Right lobe of liver (tissue), 6 donors: ENCODE measurements around the gene NELFB. TPM values are rescaled to one million over a fixed set of nuclear protein-coding genes. Genes with fewer than 3 reads are reported as not detected.

Source experiments
- ATAC-seq, 4 donors: fragments of 200-7000 bp; cut with Tn5 transposase; one replicate each; pipeline ENCODE4 v1.9.1; 2020; ENCODE audit warnings: mild to moderate bottlenecking in 4 of 4, moderate library complexity in 4 of 4
- DNase-seq, 3 donors: peaks; one replicate each; pipeline ENCODE4 v3.0.0-alpha.2; 2020
- H3K27ac ChIP-seq, 3 donors: fragments of 200-600 bp; one replicate each; pipeline ENCODE4 v1.8.0; 2022
- H3K27me3 ChIP-seq, 2 donors: fragments of 200-600 bp; one replicate each; pipeline ENCODE4 v1.8.0; 2022
- H3K36me3 ChIP-seq, 4 donors: fragments of 200-600 bp; sonication (generic) in 1 of 4; one replicate each; pipeline versions ENCODE4 v1.5.1 to v1.8.0; 2017 to 2022; ENCODE audit warnings: control low read depth in 1 of 4
- H3K4me1 ChIP-seq, 4 donors: fragments of 200-600 bp; sonication (generic) in 1 of 4; one replicate each; pipeline versions ENCODE4 v1.5.1 to v1.8.0; 2017 to 2022; ENCODE audit warnings: control low read depth in 1 of 4
- H3K4me3 ChIP-seq, 3 donors: fragments of 200-600 bp; one replicate each; pipeline ENCODE4 v1.8.0; 2022
- H3K9me3 ChIP-seq, 4 donors: fragments of 200-600 bp; sonication (generic) in 1 of 4; one replicate each; pipeline versions ENCODE4 v1.5.1 to v1.8.0; 2017 to 2022; ENCODE audit warnings: control low read depth in 1 of 4
- CTCF ChIP-seq, 4 donors: fragments of 200-600 bp in 3 of 4; fragments of 450-650 bp in 1 of 4; IDR thresholded peaks; one replicate each; pipeline versions ENCODE4 v1.5.1 to v1.8.0; 2016 to 2022; ENCODE audit warnings: antibody characterized with exemption in 4 of 4, mild to moderate bottlenecking in 2 of 4
- POLR2A ChIP-seq: fragments of 450-650 bp; IDR thresholded peaks from one replicate; pipeline ENCODE4 v1.6.1; 2017; ENCODE audit warnings: antibody characterized with exemption, mild to moderate bottlenecking
- WGBS: methylation state at CpG from one replicate; pipeline ENCODE4 v1.1.6; 2018; ENCODE audit warnings: low coverage, low lambda C conversion rate; ENCODE audit not compliant: insufficient coverage; ENCODE audit errors: missing lambda C conversion rate; 5-methylcytosine and 5-hydroxymethylcytosine counted together
- intact Hi-C, 2 donors: fragments of 100-400 bp; cut with DNase I; formaldehyde crosslinking; loops; one replicate each; pipeline versions ENCODE4 v1.11.2 to v1.14.1; 2022
- total RNA-seq, 6 experiments: library from RNA; depleted of rRNA in 2 of 6; stranded (reverse); fragments of >200 nt in 2 of 6; fragmentation: NEBNext Ultra II Directional in 3 of 6; extraction: Animal tissue kit (Norgen Biotek cat#: 25700) in 3 of 6; gene quantifications; one replicate each; pipeline versions ENCODE4 v1.1.0 to v1.2.4, GENCODE V29; 2016 to 2023
- donor health status: DM: no; HTN: yes; CAD: no.
- donor health status: DM: no; HTN: no; CAD: no.
- donor health status: DM: no; HTN: no; CAD: no.
- donor health status: DM: no; HTN: yes; CAD: no.
- donor health status: DM: no; HTN: yes; CAD: no.

The NELFB gene
- total RNA-seq, 6 experiments from 2014 or later: 15.6 to 21.6 (median 20.1) TPM

- no peak for ATAC-seq
- intact Hi-C loops: no loop called here
- Histone ChIP-seq H3K36me3 (no peaks in the 10 kb centered on the region), H3K9me3 (no peaks in the 10 kb centered on the region), H3K4me3 (no peak overlapping the region), H3K4me1 (no peaks in the 10 kb centered on the region), H3K27me3 (no peaks in the 10 kb centered on the region), H3K27ac (no peak overlapping the region)
- DNase-seq: peak in 1 of 3 donors; percentile 45
- TF ChIP-seq CTCF (IDR thresholded peaks at IDR 0.05): no peak
- TF ChIP-seq POLR2A: no peak
- 83% methylated on average over 7 of the region's 39 CpGs for WGBS
Observed at GRCh38 chr9:137281345-137282116, 26.4 kb downstream of the NELFB start.

- Histone ChIP-seq H3K4me1 (no peaks in the 10 kb centered on the region), H3K4me3 (no peak overlapping the region), H3K9me3 (no peaks in the 10 kb centered on the region), H3K27me3 (no peaks in the 10 kb centered on the region), H3K27ac (no peak overlapping the region), H3K36me3 (no peaks in the 10 kb centered on the region)
- intact Hi-C loops: no loop called here
- TF ChIP-seq CTCF (IDR thresholded peaks at IDR 0.05): peak; percentile 58 to 78 (median 66)
- TF ChIP-seq POLR2A: no peak
- 22% methylated on average over 9 of the region's 14 CpGs for WGBS
- peak in 2 of 3 donors; percentile 75 to 76 for DNase-seq
- peak; percentile 98 to 100 (median 100) for ATAC-seq
Observed at GRCh38 chr9:137286975-137287383, 31.9 kb downstream of the NELFB start.

GRCh38 chr9:137293094-137293481, 38.0 kb downstream of the NELFB start:
- WGBS: 85% methylated on average over 4 of the region's 15 CpGs
- ATAC-seq (no peak), DNase-seq (no peak)
- TF ChIP-seq POLR2A (no peak), CTCF (IDR thresholded peaks at IDR 0.05) (no peak)
- H3K9me3 ChIP-seq: no peaks in the 10 kb centered on the region
- H3K27ac ChIP-seq: no peak overlapping the region
- no peak overlapping the region for H3K4me3 ChIP-seq
- intact Hi-C loops: no loop called here
- peaks cover 0 to 8% (median 0%) of the 10 kb centered on the region in 4 donors for H3K4me1 ChIP-seq
- H3K27me3 ChIP-seq: peaks cover 0 to 6% of the 10 kb centered on the region in 2 donors
- H3K36me3 ChIP-seq: no peaks in the 10 kb centered on the region

GRCh38 chr9:137293482-137294090, 38.5 kb downstream of the NELFB start:
- peak overlapping the region in 1 of 3 donors; percentile 15 for H3K27ac ChIP-seq
- intact Hi-C loops: no loop called here
- WGBS: 43% methylated on average over 18 of the region's 29 CpGs
- H3K36me3 ChIP-seq: no peaks in the 10 kb centered on the region
- no peaks in the 10 kb centered on the region for H3K9me3 ChIP-seq
- TF ChIP-seq POLR2A (no peak), CTCF (IDR thresholded peaks at IDR 0.05) (no peak)
- ATAC-seq: peak in 2 of 4 donors; percentile 9 to 34
- peaks cover 0 to 6% of the 10 kb centered on the region in 2 donors for H3K27me3 ChIP-seq
- no peak for DNase-seq
- H3K4me3 ChIP-seq: peak overlapping the region in 1 of 3 donors; percentile 13
- peaks cover 0 to 8% (median 0%) of the 10 kb centered on the region in 4 donors for H3K4me1 ChIP-seq
